ENCODE results near the gene TTN.

Gene TTN

DNA sequence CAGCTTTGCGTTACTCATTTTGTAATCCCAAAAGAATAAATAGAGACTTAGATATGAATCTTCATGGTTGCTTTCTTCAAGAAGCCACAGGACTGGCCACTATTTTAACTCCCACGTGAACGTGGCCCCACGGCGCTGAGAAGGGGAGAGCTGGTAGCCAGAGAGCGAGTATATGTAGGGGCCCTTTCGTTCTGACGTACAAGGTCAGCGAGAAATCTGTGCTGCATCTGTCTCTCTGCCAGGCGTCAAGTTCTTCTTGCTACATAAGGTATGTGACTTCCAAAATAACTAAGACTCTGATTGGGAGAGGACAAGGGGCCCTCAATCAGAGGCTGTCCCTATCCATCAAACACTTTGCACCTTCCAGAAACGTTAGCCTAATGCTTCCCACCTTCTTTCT is 177.8 kb downstream of the TTN start:
- Histone ChIP-seq H4K5ac (ENCODE audit: low read length) (no peak overlapping the region), H2BK5ac (ENCODE audit: low read length) (no peak overlapping the region), H2BK120ac (ENCODE audit: low read depth, low read length) (no peak overlapping the region), H3K79me1 (ENCODE audit: low read length) (no peaks in the 10 kb centered on the region), H3K4me2 (ENCODE audit: low read length) (no peak overlapping the region), H2AK5ac (ENCODE audit: low read length) (no peak overlapping the region), H3K56ac (ENCODE audit: low read length) (no peak overlapping the region), H3K18ac (ENCODE audit: low read length) (no peak overlapping the region), H3K36me3 (ENCODE audit: control insufficient read depth, insufficient read depth, low read length) (no peaks in the 10 kb centered on the region), H2BK15ac (replicated peaks; ENCODE audit: low read depth) (no peak overlapping the region), H3K4me1 (ENCODE audit: control insufficient read depth, low read depth, low read length) (no peaks in the 10 kb centered on the region), H3K9ac (ENCODE audit: low read length) (no peak overlapping the region), H3K79me2 (ENCODE audit: control insufficient read depth, insufficient read depth, low read length) (no peaks in the 10 kb centered on the region), H3K4ac (ENCODE audit: low read depth, low read length) (no peak overlapping the region), H3K23ac (ENCODE audit: low read length) (no peak overlapping the region), H3K27me3 (ENCODE audit: insufficient read depth, low read length, poor library complexity) (no peaks in the 10 kb centered on the region), H4K8ac (ENCODE audit: low read depth, low read length) (no peak overlapping the region), H3K27ac (ENCODE audit: low read depth, low read length) (no peak overlapping the region), H3K4me3 (ENCODE audit: low read length) (no peak overlapping the region)
- WGBS (ENCODE audit: extremely low coverage, insufficient coverage, low lambda C conversion rate), result no CpG with 5 or more reads among the region's 11 CpGs
- DNase-seq, result no peak

DNA sequence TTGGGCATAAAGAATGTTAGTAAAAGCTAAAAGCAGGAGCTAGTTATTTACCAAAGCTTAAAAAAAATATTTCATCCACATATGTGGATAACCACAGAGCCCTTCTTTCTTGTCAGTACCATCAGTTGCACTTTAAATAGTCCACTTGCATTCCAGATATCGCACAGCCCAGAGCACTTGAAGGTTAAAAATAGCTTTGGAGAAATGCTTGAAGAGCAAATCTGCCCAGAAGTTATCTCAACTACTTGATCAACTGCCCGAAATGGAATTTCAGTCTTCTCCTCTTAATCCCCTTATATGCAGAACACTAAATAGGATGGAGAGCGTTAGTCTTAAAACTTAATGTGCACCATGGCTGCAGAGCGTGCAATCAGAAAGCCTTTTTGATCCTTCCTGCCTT is 178.6 kb downstream of the TTN start:
- H4K5ac ChIP-seq (ENCODE audit: low read length), result no peak overlapping the region
- no peaks in the 10 kb centered on the region for H3K27me3 ChIP-seq (ENCODE audit: insufficient read depth, low read length, poor library complexity)
- H3K4me1 ChIP-seq (ENCODE audit: control insufficient read depth, low read depth, low read length), result no peaks in the 10 kb centered on the region
- no peaks in the 10 kb centered on the region for H3K79me1 ChIP-seq (ENCODE audit: low read length)
- H2BK5ac ChIP-seq (ENCODE audit: low read length), result no peak overlapping the region
- no peak overlapping the region for H3K4ac ChIP-seq (ENCODE audit: low read depth, low read length)
- H3K56ac ChIP-seq (ENCODE audit: low read length), result no peak overlapping the region
- no peak overlapping the region for H3K18ac ChIP-seq (ENCODE audit: low read length)
- no peak overlapping the region for H3K27ac ChIP-seq (ENCODE audit: low read depth, low read length)
- H2BK120ac ChIP-seq (ENCODE audit: low read depth, low read length), result no peak overlapping the region
- H3K4me2 ChIP-seq (ENCODE audit: low read length), result no peak overlapping the region
- H3K36me3 ChIP-seq (ENCODE audit: control insufficient read depth, insufficient read depth, low read length), result no peaks in the 10 kb centered on the region
- no peak for DNase-seq
- no peak overlapping the region for H3K4me3 ChIP-seq (ENCODE audit: low read length)
- H4K8ac ChIP-seq (ENCODE audit: low read depth, low read length), result no peak overlapping the region
- no peak overlapping the region for H3K23ac ChIP-seq (ENCODE audit: low read length)
- H2AK5ac ChIP-seq (ENCODE audit: low read length), result no peak overlapping the region
- no CpG with 5 or more reads among the region's 4 CpGs for WGBS (ENCODE audit: extremely low coverage, insufficient coverage, low lambda C conversion rate)
- H2BK15ac ChIP-seq (replicated peaks; ENCODE audit: low read depth), result no peak overlapping the region
- H3K9ac ChIP-seq (ENCODE audit: low read length), result no peak overlapping the region
- no peaks in the 10 kb centered on the region for H3K79me2 ChIP-seq (ENCODE audit: control insufficient read depth, insufficient read depth, low read length)

DNA sequence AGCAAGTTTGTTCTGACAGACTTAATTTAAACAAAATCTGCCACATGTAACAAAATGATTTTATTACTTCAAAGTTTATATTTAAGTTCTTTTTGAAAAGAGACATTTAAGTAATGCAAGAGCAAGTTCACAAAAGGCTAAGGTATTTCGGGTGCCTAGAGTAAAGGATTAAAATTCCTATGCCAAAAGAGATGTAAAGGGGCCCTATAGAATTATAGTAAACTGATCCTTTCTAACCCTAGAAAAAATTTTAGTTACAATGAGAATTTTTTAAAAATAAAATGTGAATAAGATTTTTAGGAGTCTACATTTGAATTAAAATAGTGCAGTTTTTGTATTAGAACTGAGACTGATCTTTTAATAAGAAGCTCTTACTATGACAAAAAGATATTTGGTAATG is 179.8 kb downstream of the TTN start:
- Histone ChIP-seq H3K4ac (ENCODE audit: low read depth, low read length) (no peak overlapping the region), H3K4me3 (ENCODE audit: low read length) (no peak overlapping the region), H2BK120ac (ENCODE audit: low read depth, low read length) (no peak overlapping the region), H4K8ac (ENCODE audit: low read depth, low read length) (no peak overlapping the region), H3K23ac (ENCODE audit: low read length) (no peak overlapping the region), H3K79me2 (ENCODE audit: control insufficient read depth, insufficient read depth, low read length) (no peaks in the 10 kb centered on the region), H3K9ac (ENCODE audit: low read length) (no peak overlapping the region), H3K4me1 (ENCODE audit: control insufficient read depth, low read depth, low read length) (no peaks in the 10 kb centered on the region), H2BK15ac (replicated peaks; ENCODE audit: low read depth) (no peak overlapping the region), H3K36me3 (ENCODE audit: control insufficient read depth, insufficient read depth, low read length) (no peaks in the 10 kb centered on the region), H3K56ac (ENCODE audit: low read length) (no peak overlapping the region), H4K5ac (ENCODE audit: low read length) (no peak overlapping the region), H3K27me3 (ENCODE audit: insufficient read depth, low read length, poor library complexity) (no peaks in the 10 kb centered on the region), H2AK5ac (ENCODE audit: low read length) (no peak overlapping the region), H2BK5ac (ENCODE audit: low read length) (no peak overlapping the region), H3K4me2 (ENCODE audit: low read length) (no peak overlapping the region), H3K27ac (ENCODE audit: low read depth, low read length) (no peak overlapping the region), H3K79me1 (ENCODE audit: low read length) (no peaks in the 10 kb centered on the region), H3K18ac (ENCODE audit: low read length) (no peak overlapping the region)
- no CpG with 5 or more reads among the region's 1 CpG for WGBS (ENCODE audit: extremely low coverage, insufficient coverage, low lambda C conversion rate)
- DNase-seq, result no peak

DNA sequence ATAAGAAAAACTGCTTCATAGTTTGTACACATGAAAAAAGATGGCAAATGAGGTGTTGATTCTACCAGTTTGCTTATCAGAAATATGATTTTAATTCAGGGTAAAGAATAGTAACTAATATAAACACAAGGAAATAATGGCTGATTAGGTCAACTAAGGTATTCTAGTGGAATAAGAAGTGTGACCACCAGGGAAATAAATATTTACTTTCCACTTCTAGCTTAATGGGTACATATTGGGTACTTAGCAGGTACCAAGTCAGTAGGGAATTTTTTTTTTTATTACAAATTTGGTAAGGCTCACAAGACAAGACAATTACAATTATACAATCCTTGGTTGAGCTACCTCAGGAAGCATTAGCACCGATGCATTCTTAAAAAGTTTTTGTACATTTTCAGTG is 191.3 kb downstream of the TTN start:
- no peaks in the 10 kb centered on the region for H3K36me3 ChIP-seq (ENCODE audit: control insufficient read depth, insufficient read depth, low read length)

DNA sequence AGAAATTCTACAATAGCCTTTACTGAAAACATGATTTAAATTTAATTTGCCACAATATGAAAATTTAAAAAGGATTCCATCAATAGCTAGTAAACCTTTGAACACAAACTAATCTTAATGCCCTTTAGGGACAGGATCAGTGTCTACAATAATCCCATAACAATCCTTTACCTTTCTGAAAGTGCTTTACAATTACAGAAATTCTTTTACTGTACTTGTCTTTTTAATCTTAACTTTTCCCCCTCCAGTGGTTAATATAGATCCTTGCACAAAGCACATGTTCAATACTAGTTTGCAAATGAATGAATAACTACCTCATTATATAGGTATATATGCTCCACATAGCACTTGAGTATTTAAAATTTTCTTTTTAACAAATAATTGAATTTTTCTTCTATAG is 204.3 kb downstream of the TTN start:
- Histone ChIP-seq H3K23ac (ENCODE audit: low read length) (no peak overlapping the region), H3K4me3 (ENCODE audit: low read length) (no peak overlapping the region), H3K18ac (ENCODE audit: low read length) (no peak overlapping the region), H2AK5ac (ENCODE audit: low read length) (no peak overlapping the region), H3K27me3 (ENCODE audit: insufficient read depth, low read length, poor library complexity) (no peaks in the 10 kb centered on the region), H3K36me3 (ENCODE audit: control insufficient read depth, insufficient read depth, low read length) (peaks cover 3% of the 10 kb centered on the region), H4K5ac (ENCODE audit: low read length) (no peak overlapping the region), H3K4me1 (ENCODE audit: control insufficient read depth, low read depth, low read length) (no peaks in the 10 kb centered on the region), H3K9ac (ENCODE audit: low read length) (no peak overlapping the region), H4K8ac (ENCODE audit: low read depth, low read length) (no peak overlapping the region), H2BK5ac (ENCODE audit: low read length) (no peak overlapping the region), H2BK15ac (replicated peaks; ENCODE audit: low read depth) (no peak overlapping the region), H3K79me1 (ENCODE audit: low read length) (no peaks in the 10 kb centered on the region), H3K4me2 (ENCODE audit: low read length) (no peak overlapping the region), H2BK120ac (ENCODE audit: low read depth, low read length) (no peak overlapping the region), H3K4ac (ENCODE audit: low read depth, low read length) (no peak overlapping the region), H3K27ac (ENCODE audit: low read depth, low read length) (no peak overlapping the region), H3K79me2 (ENCODE audit: control insufficient read depth, insufficient read depth, low read length) (no peaks in the 10 kb centered on the region), H3K56ac (ENCODE audit: low read length) (no peak overlapping the region)
- no peak for DNase-seq

More for the DNA sequence above, 191.3 kb downstream of the TTN start:
- Histone ChIP-seq H3K27me3 (ENCODE audit: insufficient read depth, low read length, poor library complexity) (no peaks in the 10 kb centered on the region), H3K4ac (ENCODE audit: low read depth, low read length) (no peak overlapping the region), H3K4me2 (ENCODE audit: low read length) (no peak overlapping the region), H3K56ac (ENCODE audit: low read length) (no peak overlapping the region), H2BK15ac (replicated peaks; ENCODE audit: low read depth) (no peak overlapping the region), H3K18ac (ENCODE audit: low read length) (no peak overlapping the region), H2BK5ac (ENCODE audit: low read length) (no peak overlapping the region), H2BK120ac (ENCODE audit: low read depth, low read length) (no peak overlapping the region), H2AK5ac (ENCODE audit: low read length) (no peak overlapping the region), H3K4me3 (ENCODE audit: low read length) (no peak overlapping the region), H3K23ac (ENCODE audit: low read length) (no peak overlapping the region), H4K8ac (ENCODE audit: low read depth, low read length) (no peak overlapping the region), H4K5ac (ENCODE audit: low read length) (no peak overlapping the region), H3K79me2 (ENCODE audit: control insufficient read depth, insufficient read depth, low read length) (no peaks in the 10 kb centered on the region), H3K4me1 (ENCODE audit: control insufficient read depth, low read depth, low read length) (no peaks in the 10 kb centered on the region), H3K79me1 (ENCODE audit: low read length) (no peaks in the 10 kb centered on the region), H3K27ac (ENCODE audit: low read depth, low read length) (no peak overlapping the region), H3K9ac (ENCODE audit: low read length) (no peak overlapping the region)
- DNase-seq, result no peak
- no CpG with 5 or more reads among the region's 1 CpG for WGBS (ENCODE audit: extremely low coverage, insufficient coverage, low lambda C conversion rate)

DNA sequence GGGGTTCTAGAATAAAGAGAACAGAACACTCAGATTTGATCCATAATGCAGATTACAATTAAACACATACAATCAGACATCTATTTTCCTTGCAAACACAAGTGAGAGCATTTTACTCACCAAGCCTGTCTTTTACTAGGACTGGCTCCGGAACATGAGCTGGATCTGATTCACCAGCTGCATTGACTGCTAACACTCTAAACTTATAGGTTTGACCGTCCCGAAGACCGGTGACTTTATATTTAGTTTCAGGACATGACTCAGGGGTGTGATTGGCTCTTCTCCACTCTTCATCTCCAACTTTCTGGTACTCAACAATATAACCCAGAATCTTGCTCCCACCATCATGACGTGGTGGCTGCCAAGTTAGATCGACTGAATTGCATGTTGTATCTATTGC is 214.6 kb downstream of the TTN start:
- no peak for DNase-seq
- Histone ChIP-seq H3K56ac (ENCODE audit: low read length) (no peak overlapping the region), H2BK5ac (ENCODE audit: low read length) (no peak overlapping the region), H2AK5ac (ENCODE audit: low read length) (no peak overlapping the region), H2BK15ac (replicated peaks; ENCODE audit: low read depth) (no peak overlapping the region), H3K23ac (ENCODE audit: low read length) (no peak overlapping the region), H3K27me3 (ENCODE audit: insufficient read depth, low read length, poor library complexity) (no peaks in the 10 kb centered on the region), H3K36me3 (ENCODE audit: control insufficient read depth, insufficient read depth, low read length) (no peaks in the 10 kb centered on the region), H4K5ac (ENCODE audit: low read length) (no peak overlapping the region), H3K4ac (ENCODE audit: low read depth, low read length) (no peak overlapping the region), H3K9ac (ENCODE audit: low read length) (no peak overlapping the region), H3K27ac (ENCODE audit: low read depth, low read length) (no peak overlapping the region), H3K4me1 (ENCODE audit: control insufficient read depth, low read depth, low read length) (no peaks in the 10 kb centered on the region), H3K4me2 (ENCODE audit: low read length) (no peak overlapping the region), H3K4me3 (ENCODE audit: low read length) (no peak overlapping the region), H3K79me2 (ENCODE audit: control insufficient read depth, insufficient read depth, low read length) (no peaks in the 10 kb centered on the region), H3K79me1 (ENCODE audit: low read length) (no peaks in the 10 kb centered on the region), H4K8ac (ENCODE audit: low read depth, low read length) (no peak overlapping the region), H2BK120ac (ENCODE audit: low read depth, low read length) (no peak overlapping the region), H3K18ac (ENCODE audit: low read length) (no peak overlapping the region)
- WGBS (ENCODE audit: extremely low coverage, insufficient coverage, low lambda C conversion rate), result no CpG with 5 or more reads among the region's 6 CpGs
